NB4 (cell line): ENCODE results near the gene TALDO1.

Experiments used
- CTCF ChIP-seq: IDR thresholded peaks from one replicate; pipeline ENCODE4 v1.5.1; 2012; ENCODE audit warnings: low read depth, low read length
- MAX ChIP-seq: IDR thresholded peaks from 2 replicates; pipeline ENCODE4 v1.6.1; 2011; ENCODE audit warnings: low read depth, low read length
- MYC ChIP-seq: IDR thresholded peaks from 2 replicates; pipeline ENCODE4 v1.6.1; 2011; ENCODE audit warnings: low read depth, low read length
- POLR2A ChIP-seq: IDR thresholded peaks from 2 replicates; pipeline ENCODE4 v1.6.1; 2011; ENCODE audit warnings: mild to moderate bottlenecking; ENCODE audit not compliant: insufficient read length; ENCODE audit errors: extremely low read depth

- TF ChIP-seq CTCF (no peak), MAX (no peak), POLR2A (no peak), MYC (no peak)
Measured at GRCh38 chr11:728901-729491, 18.3 kb upstream of the TALDO1 start.
